Stomach (tissue), 4 donors: ENCODE results near the gene PTPRT.

ENCODE experiments used
- CTCF ChIP-seq, 7 experiments: fragments of 450-650 bp in 4 of 7; fragments of 200-600 bp in 3 of 7; sonication (generic) in 3 of 7; IDR thresholded peaks; one replicate each; pipeline ENCODE4 v1.5.1; 2016 to 2019; ENCODE audit warnings: antibody characterized with exemption in 7 of 7, control low read depth in 2 of 7, mild to moderate bottlenecking in 1 of 7
- POLR2AphosphoS5 ChIP-seq, 3 donors: sonication (generic); formaldehyde crosslinking; IDR thresholded peaks; one replicate each; pipeline ENCODE4 v1.6.1; 2016; ENCODE audit warnings: antibody characterized with exemption in 3 of 3

- TF ChIP-seq POLR2AphosphoS5 (IDR thresholded peaks at IDR 0.05), result no peak
- no peak for TF ChIP-seq CTCF (IDR thresholded peaks at IDR 0.05)
Measured at GRCh38 chr20:42788707-42789106, 401.0 kb downstream of the PTPRT start.
